AG10803 (cell line): ENCODE results near the gene KRTAP20-2.

ENCODE experiments used
- DNase-seq: peaks from one replicate; pipeline ENCODE4 v3.0.0; 2010; ENCODE audit warnings: low read depth
- H3K4me3 ChIP-seq: 2 replicates; pipeline ENCODE4 v1.5.1; 2011; ENCODE audit warnings: mild to moderate bottlenecking, low read length, control low read depth
- CTCF ChIP-seq: conservative IDR thresholded peaks from 2 replicates; pipeline ENCODE4 v1.5.1; 2011; ENCODE audit warnings: mild to moderate bottlenecking, low read length, control low read depth, inconsistent platforms

Gene KRTAP20-2

GRCh38 chr21:30634906-30635305 is at the start of gene KRTAP20-2:
KRTAP20-2 (plus strand) TSS chr21:30635206; CDS start chr21:30635264, 58 bp downstream.
- no peak for TF ChIP-seq CTCF
- no peak within 1 kb of the TSS for H3K4me3 ChIP-seq
- no peak for DNase-seq

GRCh38 chr21:30590297-30590696 is 44.7 kb upstream of the KRTAP20-2 start, which contains the start of gene KRTAP22-2:
KRTAP22-2 (minus strand) TSS chr21:30590397.
- H3K4me3 ChIP-seq: no peak within 1 kb of the TSS
- TF ChIP-seq CTCF: no peak
- no peak for DNase-seq

GRCh38 chr21:30592140-30592539 is 42.9 kb upstream of the KRTAP20-2 start, which contains the start of gene KRTAP6-3:
KRTAP6-3 (plus strand) TSS chr21:30592440; CDS start chr21:30592446, 6 bp downstream.
- no peak within 1 kb of the TSS for H3K4me3 ChIP-seq
- TF ChIP-seq CTCF: no peak
- DNase-seq: no peak

- DNase-seq: no peak
- TF ChIP-seq CTCF: no peak
- H3K4me3 ChIP-seq: no peak within 1 kb of the TSS
Measured at GRCh38 chr21:30598802-30599201, 36.2 kb upstream of the KRTAP20-2 start, which contains the start of gene KRTAP6-2. KRTAP6-2 (minus strand) TSS chr21:30598902; CDS start chr21:30598874, 28 bp downstream.

GRCh38 chr21:30600787-30601186 is 34.2 kb upstream of the KRTAP20-2 start, which contains the start of gene KRTAP22-1:
KRTAP22-1 (plus strand) TSS chr21:30601087.
- no peak within 1 kb of the TSS for H3K4me3 ChIP-seq
- DNase-seq: no peak
- no peak for TF ChIP-seq CTCF

- TF ChIP-seq CTCF: no peak
Measured at GRCh38 chr21:30605968-30606367, 29.0 kb upstream of the KRTAP20-2 start.

GRCh38 chr21:30612132-30612531 is 22.9 kb upstream of the KRTAP20-2 start:
- DNase-seq: no peak
- no peak overlapping the region for H3K4me3 ChIP-seq
- TF ChIP-seq CTCF: no peak

More at GRCh38 chr21:30605968-30606367, 29.0 kb upstream of the KRTAP20-2 start:
- no peak for DNase-seq
- no peak overlapping the region for H3K4me3 ChIP-seq
